ENCODE data around the gene PDLIM4. TPM values are rescaled to one million over a fixed set of nuclear protein-coding genes. Genes with fewer than 3 reads are reported as not detected.

PDLIM4 gene
- total and polyA plus RNA-seq, 2 donors from 2014 or later: 31.6 to 47.0 TPM

DNA sequence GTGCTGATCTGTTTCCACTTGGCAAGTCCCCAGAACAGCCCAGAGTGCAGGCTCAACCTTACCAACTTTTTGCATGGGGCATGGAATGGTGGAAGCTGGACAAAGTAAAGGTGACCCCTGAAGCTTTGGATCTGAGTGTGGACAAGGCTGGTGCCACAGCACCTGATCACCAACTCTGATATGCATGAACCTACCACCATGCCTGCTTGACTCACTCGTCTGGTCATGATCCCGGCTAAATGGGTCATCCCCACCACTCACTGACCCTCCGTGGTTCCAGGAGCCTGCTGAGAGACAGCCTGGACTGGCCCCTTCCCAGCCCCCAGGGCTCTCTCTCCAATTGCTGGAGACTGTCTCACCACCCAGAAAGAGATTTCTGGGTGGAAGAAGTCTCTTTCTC, 22.3 kb downstream of the PDLIM4 start:
- peaks cover 0 to 16% (median 6%) of the 10 kb centered on the region in 3 donors for H3K4me1 ChIP-seq (ENCODE audit: control insufficient read depth in 2 of 3, insufficient read depth in 2 of 3, low read depth in 1 of 3, low read length in 3 of 3)
- no peak overlapping the region for H3K4me3 ChIP-seq (ENCODE audit: low read length in 3 of 3)
- no peaks in the 10 kb centered on the region for H3K27me3 ChIP-seq (ENCODE audit: control insufficient read depth, insufficient read depth, low read length)
- H3K9ac ChIP-seq (ENCODE audit: low read length in 3 of 3): no peak overlapping the region
- FAIRE-seq (no peak), DNase-seq (no peak)
- H3K9me3 ChIP-seq (ENCODE audit: control insufficient read depth in 2 of 3, insufficient read depth in 1 of 3, low read length in 3 of 3): no peaks in the 10 kb centered on the region
- H3K27ac ChIP-seq (ENCODE audit: low read depth in 2 of 2, low read length in 2 of 2): no peak overlapping the region
- intact Hi-C loops (cut with DNase I): no loop called here
- TF ChIP-seq, protein P1, sequence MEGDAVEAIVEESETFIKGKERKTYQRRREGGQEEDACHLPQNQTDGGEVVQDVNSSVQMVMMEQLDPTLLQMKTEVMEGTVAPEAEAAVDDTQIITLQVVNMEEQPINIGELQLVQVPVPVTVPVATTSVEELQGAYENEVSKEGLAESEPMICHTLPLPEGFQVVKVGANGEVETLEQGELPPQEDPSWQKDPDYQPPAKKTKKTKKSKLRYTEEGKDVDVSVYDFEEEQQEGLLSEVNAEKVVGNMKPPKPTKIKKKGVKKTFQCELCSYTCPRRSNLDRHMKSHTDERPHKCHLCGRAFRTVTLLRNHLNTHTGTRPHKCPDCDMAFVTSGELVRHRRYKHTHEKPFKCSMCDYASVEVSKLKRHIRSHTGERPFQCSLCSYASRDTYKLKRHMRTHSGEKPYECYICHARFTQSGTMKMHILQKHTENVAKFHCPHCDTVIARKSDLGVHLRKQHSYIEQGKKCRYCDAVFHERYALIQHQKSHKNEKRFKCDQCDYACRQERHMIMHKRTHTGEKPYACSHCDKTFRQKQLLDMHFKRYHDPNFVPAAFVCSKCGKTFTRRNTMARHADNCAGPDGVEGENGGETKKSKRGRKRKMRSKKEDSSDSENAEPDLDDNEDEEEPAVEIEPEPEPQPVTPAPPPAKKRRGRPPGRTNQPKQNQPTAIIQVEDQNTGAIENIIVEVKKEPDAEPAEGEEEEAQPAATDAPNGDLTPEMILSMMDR (IDR thresholded peaks at IDR 0.05; ENCODE audit: borderline replicate concordance, extremely low read depth, insufficient read depth): no peak
- H3K36me3 ChIP-seq (ENCODE audit: control insufficient read depth in 2 of 3, insufficient read depth in 3 of 3, low read length in 3 of 3): no peaks in the 10 kb centered on the region

DNA sequence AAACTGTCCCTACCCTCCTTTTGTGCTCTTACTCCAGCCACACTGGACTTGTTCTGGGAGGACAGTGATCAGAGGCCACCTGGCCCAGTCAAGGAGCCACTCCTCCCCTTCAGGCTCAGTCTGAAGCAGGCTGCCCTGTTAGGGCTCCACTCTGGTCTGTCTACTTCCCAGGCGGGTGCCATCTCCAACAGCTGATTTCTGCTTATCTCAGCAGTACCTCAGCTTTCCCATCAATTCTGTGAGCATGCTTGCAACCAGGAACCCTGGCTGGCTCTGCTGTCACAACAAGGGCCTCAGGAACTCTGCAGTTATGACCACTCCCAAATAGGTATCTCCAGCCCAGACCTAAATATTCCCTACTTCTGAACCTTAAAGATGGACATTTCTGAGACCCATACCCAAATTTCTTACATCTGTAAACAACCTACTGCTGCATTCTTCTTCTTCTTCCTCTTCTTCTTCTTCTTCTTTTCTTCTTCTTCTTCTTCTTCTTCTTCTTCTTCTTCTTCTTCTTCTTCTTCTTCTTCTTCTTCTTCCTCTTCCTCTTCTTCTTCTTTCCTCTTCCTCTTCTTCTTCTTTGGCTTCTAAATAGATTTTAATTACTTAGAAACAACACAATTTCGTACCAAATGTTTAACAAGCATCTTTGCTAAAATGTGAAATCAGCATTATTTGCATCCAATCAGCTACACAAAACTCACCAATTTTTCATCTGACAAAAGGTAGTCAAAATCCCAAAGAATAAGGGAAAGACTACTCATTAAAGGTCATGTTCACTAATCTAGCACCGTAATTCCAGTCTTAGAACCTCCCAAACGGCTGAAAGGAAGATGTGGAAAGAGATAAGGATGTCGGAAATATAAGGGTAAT, 23.1 kb downstream of the PDLIM4 start:
- FAIRE-seq: no peak
- no peak overlapping the region for H3K27ac ChIP-seq (ENCODE audit: low read depth in 2 of 2, low read length in 2 of 2)
- no peak overlapping the region for H3K9ac ChIP-seq (ENCODE audit: low read length in 3 of 3)
- DNase-seq: no peak
- no peaks in the 10 kb centered on the region for H3K27me3 ChIP-seq (ENCODE audit: control insufficient read depth, insufficient read depth, low read length)
- H3K9me3 ChIP-seq (ENCODE audit: control insufficient read depth in 2 of 3, insufficient read depth in 1 of 3, low read length in 3 of 3): no peaks in the 10 kb centered on the region
- no peaks in the 10 kb centered on the region for H3K36me3 ChIP-seq (ENCODE audit: control insufficient read depth in 2 of 3, insufficient read depth in 3 of 3, low read length in 3 of 3)
- no peak overlapping the region for H3K4me3 ChIP-seq (ENCODE audit: low read length in 3 of 3)
- TF ChIP-seq, protein P1 (IDR thresholded peaks at IDR 0.05; ENCODE audit: borderline replicate concordance, extremely low read depth, insufficient read depth): no peak
- peaks cover 0 to 16% (median 6%) of the 10 kb centered on the region in 3 donors for H3K4me1 ChIP-seq (ENCODE audit: control insufficient read depth in 2 of 3, insufficient read depth in 2 of 3, low read depth in 1 of 3, low read length in 3 of 3)
- intact Hi-C loops (cut with DNase I): no loop called here

DNA sequence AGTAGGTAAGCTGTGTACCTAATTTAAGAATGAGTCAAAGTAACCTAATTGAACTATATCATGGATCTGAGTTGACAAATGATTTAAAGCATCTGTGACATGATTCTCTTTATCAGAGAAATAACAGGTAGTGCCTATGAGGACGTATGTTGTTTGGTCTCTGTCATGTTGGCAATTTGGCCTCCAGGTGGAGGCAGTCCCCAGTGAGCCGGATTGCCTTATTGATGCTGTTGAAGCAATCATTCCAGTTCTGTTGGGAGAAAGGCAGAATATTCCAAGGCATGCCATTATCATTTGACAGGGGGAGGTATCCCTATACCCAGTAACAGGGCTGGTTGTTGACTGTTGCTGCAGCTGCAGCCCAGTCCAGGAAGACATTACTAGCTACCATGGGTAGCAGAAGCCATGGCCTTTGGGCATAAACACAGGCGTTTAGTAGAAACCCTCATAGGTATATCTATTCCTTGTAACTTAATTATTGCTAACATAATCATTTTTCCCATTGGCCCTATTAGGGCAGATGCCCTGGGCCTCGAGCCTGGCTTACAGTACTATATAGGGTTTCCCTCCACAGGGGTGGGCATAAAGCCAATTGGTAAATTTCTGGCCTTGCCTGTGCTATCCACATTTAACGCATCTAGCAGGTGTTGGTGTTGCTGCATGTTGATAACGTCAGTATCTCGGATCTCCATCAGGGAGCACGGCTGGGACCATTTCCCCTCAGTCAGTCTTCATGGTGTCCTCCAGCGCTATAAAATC, 24.5 kb downstream of the PDLIM4 start:
- Histone ChIP-seq H3K9ac (ENCODE audit: low read length in 3 of 3) (no peak overlapping the region), H3K36me3 (ENCODE audit: control insufficient read depth in 2 of 3, insufficient read depth in 3 of 3, low read length in 3 of 3) (no peaks in the 10 kb centered on the region), H3K27ac (ENCODE audit: low read depth in 2 of 2, low read length in 2 of 2) (no peak overlapping the region), H3K27me3 (ENCODE audit: control insufficient read depth, insufficient read depth, low read length) (no peaks in the 10 kb centered on the region), H3K9me3 (ENCODE audit: control insufficient read depth in 2 of 3, insufficient read depth in 1 of 3, low read length in 3 of 3) (no peaks in the 10 kb centered on the region), H3K4me1 (ENCODE audit: control insufficient read depth in 2 of 3, insufficient read depth in 2 of 3, low read depth in 1 of 3, low read length in 3 of 3) (peaks cover 0 to 16% (median 6%) of the 10 kb centered on the region in 3 donors), H3K4me3 (ENCODE audit: low read length in 3 of 3) (no peak overlapping the region)
- TF ChIP-seq, protein P1 (IDR thresholded peaks at IDR 0.05; ENCODE audit: borderline replicate concordance, extremely low read depth, insufficient read depth): no peak
- DNase-seq (no peak), FAIRE-seq (no peak)
- intact Hi-C loops (cut with DNase I): no loop called here

Data from kidney (tissue), 14 donors.